Peyer's patch (tissue), 4 donors: Measurements from ENCODE around the gene CALHM3.

Experiments
- CTCF ChIP-seq, 6 experiments: fragments of 450-650 bp in 4 of 6; fragments of 200-600 bp in 2 of 6; sonication (generic) in 1 of 6; IDR thresholded peaks; one replicate each; pipeline ENCODE4 v1.5.1; 2017 to 2019; ENCODE audit warnings: antibody characterized with exemption in 6 of 6, mild to moderate bottlenecking in 3 of 6, moderate library complexity in 1 of 6
- POLR2A ChIP-seq, 2 donors: fragments of 450-650 bp; IDR thresholded peaks; one replicate each; pipeline ENCODE4 v1.5.1; 2017; ENCODE audit warnings: antibody characterized with exemption in 2 of 2, mild to moderate bottlenecking in 2 of 2, moderate library complexity in 2 of 2

- TF ChIP-seq CTCF (IDR thresholded peaks at IDR 0.05) (no peak), POLR2A (IDR thresholded peaks at IDR 0.05) (no peak)
Observed at GRCh38 chr10:103449208-103450144, 29.6 kb downstream of the CALHM3 start.
